22Rv1 (cell line): ENCODE results near the gene MED26.

ENCODE experiments used
- CTCF ChIP-seq: fragments of 450-650 bp; IDR thresholded peaks from 2 replicates; pipeline ENCODE4 v1.5.1; 2017; ENCODE audit warnings: mild to moderate bottlenecking
- ZFX ChIP-seq: fragments of 450-650 bp; IDR thresholded peaks from 2 replicates; pipeline ENCODE4 v1.6.1; 2017; ENCODE audit warnings: antibody characterized with exemption, borderline replicate concordance

DNA sequence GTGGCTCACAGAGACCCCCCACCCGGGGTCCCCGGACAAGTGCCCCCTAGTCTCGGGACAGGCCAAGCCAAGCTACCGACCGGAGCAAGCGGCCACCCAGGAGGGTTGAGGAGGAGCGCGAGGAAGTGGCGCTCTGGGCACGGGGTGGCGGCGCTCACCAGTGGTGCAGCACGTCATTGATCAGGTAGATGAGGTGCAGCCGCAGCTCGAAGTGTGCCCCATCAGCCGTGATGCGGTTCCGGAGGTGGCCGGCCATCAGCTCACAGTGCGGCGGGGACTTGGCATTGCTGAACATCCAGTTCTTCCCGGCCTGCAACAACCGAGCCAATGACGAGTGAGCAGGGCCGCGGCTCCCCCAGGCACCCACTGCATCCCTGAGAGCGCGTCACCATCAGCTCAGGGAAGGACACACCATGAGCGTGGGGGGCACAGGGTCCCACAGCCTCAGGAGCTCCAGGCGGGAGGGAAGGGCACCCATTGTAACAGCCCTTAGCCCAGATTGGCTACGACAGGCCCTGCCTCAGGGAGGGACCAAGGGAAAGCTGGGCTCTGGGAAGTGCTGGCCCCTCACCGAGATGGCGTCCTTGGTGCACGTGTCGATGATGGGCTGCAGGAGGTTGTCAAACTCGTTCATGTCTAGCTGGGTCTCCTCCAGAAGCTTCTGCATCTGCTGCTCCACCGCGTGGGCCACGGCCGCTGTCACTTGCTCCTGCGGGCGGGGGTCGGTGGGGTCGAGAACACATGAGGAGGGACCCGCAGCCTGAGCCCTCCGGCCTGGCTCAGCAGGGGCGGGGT lies 95.4 kb downstream of the MED26 start:
- TF ChIP-seq CTCF (no peak), ZFX (no peak)
